Activated T-cell treated with anti-CD3 and anti-CD28 coated beads for 1 hour (primary cell): ENCODE measurements around the gene SLC1A2.

ENCODE experiments used
- DNase-seq: peaks from one replicate; pipeline ENCODE4 v3.0.0-alpha.2; 2020; ENCODE audit warnings: low read depth

SLC1A2 gene

DNA sequence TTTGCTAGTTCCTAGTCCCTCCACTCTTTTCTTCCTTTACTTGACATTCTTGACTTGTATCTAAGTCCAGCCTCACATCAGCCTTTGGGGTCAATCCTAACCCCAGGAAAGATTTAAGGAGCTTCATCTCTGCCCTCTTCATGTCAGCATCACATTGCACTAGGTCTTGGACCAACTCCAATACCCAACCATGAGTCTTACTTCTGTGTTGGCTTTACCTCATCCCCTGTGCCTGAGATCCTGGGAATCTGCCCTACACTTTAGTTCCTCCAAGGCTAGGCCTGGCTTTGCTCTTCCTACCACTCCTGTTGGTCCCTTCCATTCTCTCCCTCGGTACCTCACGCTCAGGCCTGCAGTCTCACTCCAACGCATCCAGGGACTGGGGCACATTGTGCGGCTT is 117.0 kb downstream of the SLC1A2 start:
- DNase-seq, result no peak

DNA sequence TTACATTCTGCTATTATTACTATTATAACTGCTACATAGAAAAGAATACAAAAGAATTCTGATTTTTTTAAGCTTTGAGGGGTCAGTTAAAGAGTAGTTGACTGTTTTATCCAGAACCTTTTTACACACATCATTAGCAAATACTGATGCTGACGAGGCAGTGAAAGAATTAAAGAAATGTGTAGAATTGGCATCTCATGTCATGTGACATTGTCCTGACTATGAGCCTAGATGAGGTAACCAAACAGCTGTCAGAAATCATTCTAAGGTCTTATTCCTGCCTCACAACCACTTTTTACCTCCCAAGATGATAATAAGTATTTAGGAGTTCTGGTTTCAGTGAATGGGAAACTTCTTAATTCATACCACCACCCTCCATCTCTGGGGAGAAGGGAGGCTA is 121.0 kb downstream of the SLC1A2 start:
- DNase-seq, result no peak

- no peak for DNase-seq
Measured at GRCh38 chr11:35295751-35296150, 123.6 kb downstream of the SLC1A2 start.

- no peak for DNase-seq
Measured at GRCh38 chr11:35293699-35294098, 125.7 kb downstream of the SLC1A2 start.

DNA sequence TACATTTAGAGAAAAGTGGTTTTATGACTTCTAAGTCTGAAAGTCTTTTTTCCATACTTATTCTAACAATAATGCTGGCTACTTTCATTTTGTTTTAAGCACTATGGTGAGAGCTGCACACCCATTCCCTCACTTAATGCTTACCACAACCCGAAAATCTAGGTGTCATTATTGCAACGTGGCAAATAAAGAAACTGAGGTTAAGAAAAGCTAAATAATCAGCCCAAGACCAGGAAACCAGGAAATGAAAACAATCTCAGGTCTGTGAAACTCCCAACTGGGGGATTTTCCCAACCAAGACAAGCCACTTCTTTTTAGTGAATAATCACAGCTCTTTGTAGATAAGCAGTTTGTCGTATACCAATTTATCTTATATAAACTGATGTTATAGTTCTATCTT is 126.3 kb downstream of the SLC1A2 start:
- no peak for DNase-seq

DNA sequence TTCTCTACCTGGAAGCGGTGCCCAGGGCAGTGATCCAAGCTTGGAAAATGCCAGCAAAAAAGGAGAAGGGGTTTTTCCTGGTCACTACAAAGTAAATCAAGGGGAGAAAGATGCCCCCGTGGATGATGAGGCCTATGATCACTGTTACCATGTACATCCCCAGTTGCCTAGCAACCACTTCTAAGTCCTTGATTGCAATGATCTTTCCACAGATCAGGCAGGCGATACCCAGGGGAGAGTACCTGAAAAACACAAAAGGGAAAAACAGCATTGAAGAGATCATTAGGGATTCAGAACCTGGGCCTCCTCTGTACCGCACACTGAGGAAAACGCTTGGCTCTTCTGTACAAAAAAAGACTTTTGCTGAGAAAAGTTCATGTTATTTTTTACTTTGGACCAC is 127.1 kb downstream of the SLC1A2 start:
- no peak for DNase-seq

DNA sequence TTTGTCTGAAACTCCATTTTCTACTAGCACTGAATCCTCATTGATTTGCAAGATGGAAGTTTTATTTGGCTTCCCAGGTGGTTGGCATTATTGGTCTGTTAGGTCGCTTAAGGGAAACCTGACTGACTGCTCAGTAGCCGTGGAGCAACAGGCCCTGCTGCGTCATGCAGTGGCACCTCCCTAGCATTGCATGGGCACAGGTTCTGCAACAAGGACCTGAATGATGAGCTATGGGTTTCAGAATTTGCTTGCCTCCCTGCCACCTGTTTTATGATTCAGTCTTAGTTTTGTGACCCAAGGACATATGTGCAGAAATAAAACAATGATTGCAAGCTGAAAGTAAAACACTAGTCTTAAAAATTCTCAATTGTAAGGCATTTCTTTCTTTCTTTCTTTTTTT is 128.5 kb downstream of the SLC1A2 start:
- DNase-seq, result no peak

DNA sequence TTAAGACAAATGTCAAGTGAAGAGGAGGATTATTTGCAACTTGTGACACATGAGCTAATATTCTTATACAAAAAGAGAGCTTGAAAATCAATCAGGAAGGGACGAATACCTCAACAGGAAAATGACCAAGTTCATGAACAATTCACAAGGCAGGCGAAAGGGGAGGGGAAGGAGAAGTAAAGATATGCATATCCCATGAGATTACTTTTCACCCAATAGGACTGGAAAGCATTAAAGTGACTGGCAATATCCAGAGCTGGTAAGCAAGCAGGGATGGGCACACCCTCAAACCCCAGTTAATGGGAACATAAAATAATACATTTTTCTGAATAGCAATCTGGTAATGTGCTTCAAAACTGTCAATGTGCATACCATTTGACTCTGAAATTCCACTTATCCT is 129.5 kb downstream of the SLC1A2 start:
- DNase-seq, result no peak

DNA sequence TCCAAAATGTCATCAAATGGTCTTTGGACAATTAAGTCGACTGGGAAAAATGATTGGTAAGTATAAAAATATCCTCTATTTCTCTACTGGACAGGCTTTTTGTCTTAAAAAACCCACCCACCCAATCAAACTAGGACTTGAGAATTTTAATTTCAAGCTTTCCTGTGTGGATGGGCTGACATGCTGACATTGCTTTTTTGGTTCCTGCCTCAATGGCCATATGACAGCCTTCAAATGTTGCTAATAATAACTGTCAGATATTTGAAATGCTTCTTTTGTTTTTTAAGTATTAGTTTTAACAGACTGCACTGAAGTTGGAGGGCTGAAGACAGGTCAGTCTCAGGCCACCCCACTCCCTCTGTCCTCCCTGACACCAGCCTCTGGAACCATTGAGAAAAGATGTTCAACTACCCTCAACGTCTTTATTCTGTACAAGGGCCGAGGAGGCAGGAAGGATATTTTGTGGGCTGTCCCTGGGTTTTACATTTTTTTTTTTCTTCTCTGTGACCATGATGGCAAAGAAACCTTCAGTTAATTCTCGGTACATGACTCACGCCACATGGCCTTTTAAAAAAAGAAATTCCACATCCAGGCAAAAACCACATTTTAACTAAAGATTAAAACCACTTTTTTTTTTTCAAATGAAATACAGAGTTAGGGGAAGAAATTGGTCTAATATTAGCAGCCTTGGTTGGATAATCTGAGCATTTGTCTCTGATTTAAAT is 130.4 kb downstream of the SLC1A2 start:
- DNase-seq, result no peak

DNA sequence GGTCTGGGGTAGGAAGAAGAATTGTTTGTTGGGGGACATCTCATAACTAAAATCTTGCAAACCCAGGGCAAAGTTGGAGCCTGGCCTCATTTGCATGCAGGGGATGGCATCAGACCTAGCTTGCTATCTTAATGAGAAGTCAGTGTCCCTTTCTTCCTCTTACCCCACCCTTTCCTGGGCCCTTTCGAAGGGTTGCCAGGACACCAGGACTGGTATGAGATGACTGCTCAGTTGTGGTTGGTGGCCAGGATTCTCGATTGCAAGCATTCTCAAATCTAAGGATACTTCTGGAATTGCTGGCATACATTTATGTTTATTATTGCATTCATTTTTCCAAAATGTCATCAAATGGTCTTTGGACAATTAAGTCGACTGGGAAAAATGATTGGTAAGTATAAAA is 131.0 kb downstream of the SLC1A2 start:
- no peak for DNase-seq

DNA sequence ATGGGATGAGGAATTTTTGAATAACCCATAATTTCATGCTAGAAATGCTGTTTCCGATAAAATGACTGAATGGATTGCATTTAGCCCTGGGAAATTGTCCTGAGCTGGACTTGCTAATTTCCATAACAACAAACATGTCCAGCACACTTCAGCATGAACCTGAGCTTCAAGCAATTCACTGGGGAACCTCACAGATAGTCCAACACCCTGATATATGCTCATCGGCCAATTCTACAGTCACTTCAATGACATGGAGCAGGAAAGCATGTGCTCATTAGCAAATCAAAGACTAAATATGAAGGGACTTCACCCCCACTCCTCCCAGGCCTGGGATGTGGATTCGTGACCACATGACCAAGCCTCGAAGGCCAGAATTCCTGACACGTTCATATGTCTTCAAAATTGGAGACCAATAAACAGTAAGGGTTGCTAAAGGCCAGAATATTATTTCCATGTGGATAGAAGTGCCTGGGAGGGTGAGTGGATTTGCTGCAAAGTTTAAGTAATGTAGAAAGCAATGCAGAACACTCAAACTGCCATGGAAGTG is 131.9 kb downstream of the SLC1A2 start:
- DNase-seq, result no peak

DNA sequence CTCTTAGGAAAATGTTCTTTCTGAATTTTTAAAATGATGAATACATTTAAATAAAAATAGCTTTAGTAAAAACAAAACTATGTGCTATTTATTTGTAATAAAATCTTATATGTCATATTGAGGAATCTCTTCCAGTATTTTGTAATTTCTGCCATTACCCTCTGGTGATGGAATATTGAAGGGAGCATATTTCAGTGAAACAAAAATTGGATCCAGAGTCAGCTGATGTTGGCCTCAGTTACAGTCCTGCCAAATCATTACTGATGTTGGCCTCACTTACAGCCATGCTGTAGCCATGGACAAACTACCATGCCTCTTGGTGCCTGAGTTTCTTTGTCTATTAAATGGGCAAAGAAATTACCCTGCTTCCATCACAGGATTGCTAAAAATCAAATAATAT is 133.2 kb downstream of the SLC1A2 start:
- no peak for DNase-seq

DNA sequence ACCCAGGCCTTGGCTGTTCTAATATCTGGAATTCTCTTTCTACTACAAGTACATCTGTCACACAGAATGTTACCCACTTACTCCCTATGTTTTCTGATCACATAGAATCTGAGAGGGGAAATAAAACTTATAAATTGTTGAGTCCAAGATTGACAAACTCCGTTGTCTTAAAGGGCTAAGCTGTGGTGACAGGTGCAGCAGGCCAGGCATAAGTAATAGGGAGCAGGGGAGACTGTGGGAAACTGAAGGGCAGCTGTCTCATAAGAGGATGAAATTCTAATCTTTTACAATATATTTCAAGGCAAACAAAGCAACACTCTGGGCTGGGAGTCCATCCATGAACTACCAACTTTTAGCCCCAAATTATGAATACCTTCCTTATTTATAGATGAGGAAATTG is 133.9 kb downstream of the SLC1A2 start:
- DNase-seq, result no peak

DNA sequence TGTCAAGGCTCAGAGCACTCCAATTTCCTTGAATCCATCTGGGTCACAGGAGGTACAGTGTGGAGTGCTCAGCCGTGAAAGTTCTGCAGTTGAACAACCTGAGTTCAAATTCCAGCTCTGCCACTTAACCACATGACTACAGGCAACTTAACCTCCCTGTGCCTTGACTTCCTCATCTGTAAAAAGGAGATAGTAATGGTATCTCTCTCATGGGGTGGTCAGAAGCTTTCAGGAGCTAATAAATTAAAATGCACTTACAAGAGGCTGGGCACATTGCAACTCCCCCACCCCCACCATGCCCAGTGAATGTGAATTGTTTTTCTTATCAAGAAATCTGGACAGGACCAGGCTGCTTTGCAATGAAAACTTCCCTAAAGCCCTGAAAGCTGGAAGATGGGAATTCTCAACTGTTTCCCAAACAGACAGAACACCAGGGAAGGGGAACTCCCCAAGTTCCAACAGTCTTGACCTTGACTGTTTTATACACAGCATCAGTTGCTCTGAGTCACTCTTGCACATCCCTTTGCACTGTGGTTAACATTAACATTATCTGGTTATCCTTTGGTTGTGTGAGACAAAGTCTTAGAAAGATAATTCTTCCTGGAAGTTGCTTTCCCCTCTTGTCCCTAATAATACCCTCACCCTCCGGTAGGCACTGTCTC is 137.0 kb downstream of the SLC1A2 start:
- no peak for DNase-seq

GRCh38 chr11:35281169-35281688 is 138.1 kb downstream of the SLC1A2 start:
- no peak for DNase-seq

GRCh38 chr11:35280727-35281126 is 138.6 kb downstream of the SLC1A2 start:
- DNase-seq, result no peak

- DNase-seq, result no peak
Measured at GRCh38 chr11:35277827-35278226, 141.5 kb downstream of the SLC1A2 start.

DNA sequence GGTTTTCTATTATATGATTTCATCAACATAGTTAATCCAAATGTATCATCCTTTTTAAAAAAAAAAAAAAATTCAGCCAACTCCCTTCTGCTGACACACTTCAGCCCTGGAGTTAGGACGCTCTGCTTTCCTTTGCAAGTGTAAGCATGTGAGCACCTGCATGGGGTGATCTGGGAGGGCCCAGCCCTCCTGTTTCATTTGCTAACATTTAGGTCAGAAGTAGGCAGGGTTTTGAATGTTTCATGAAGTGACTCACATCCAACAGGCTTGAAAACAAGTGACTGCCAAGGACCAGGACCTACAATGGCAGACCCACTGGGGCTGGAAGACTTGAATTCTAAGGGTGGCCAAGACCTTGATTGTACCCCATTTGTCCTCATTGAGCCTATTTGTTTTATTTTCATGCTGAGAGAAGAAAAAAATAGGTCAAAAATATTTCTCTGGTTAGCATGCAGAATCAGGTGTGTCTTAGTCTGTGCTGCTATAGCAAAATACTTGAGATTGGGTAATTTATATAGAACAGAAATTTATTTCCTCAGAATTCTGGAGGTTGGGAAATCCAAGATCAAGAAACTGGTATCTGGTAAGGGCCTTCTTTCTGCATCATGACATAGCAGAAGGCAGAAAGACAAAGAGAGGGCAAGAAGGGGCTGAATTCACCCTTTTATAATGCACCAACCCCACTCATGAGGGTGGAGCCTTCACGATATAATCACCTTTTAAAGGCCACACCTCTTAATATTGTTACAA is 142.8 kb downstream of the SLC1A2 start:
- no peak for DNase-seq

- no peak for DNase-seq
Measured at GRCh38 chr11:35275786-35276170, 143.6 kb downstream of the SLC1A2 start.

- DNase-seq, result no peak
Measured at GRCh38 chr11:35274909-35275785, 144.2 kb downstream of the SLC1A2 start.

- no peak for DNase-seq
Measured at GRCh38 chr11:35272391-35272902, 146.9 kb downstream of the SLC1A2 start.

- DNase-seq, result no peak
Measured at GRCh38 chr11:35271031-35271430, 148.3 kb downstream of the SLC1A2 start.
